HS-5 (cell line): ENCODE results near the gene SLC35B2.

Experiments
- DNase-seq: peaks from one replicate; pipeline ENCODE4 v3.0.0-alpha.2; 2012; ENCODE audit warnings: low read depth

The SLC35B2 gene

DNA sequence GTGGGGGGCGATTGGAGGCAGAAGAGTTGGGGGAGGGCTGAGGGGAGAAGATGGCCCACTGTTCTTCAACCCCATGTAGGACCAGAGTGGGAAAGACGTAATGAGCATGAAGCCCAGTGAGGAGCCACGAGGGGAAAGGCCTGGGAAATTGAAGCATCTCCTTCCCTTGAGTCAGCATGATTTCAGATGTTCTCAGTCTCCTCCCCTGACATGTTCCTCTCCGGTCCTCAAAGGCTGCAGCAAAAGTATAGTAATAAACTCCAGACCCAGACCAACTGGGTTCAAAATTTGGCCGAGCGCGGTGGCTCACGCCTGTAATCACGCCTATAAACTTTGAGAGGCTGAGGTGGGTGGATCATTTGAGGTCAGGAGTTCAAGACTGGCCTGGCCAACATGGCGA, 9.9 kb upstream of the SLC35B2 start:
- no peak for DNase-seq

DNA sequence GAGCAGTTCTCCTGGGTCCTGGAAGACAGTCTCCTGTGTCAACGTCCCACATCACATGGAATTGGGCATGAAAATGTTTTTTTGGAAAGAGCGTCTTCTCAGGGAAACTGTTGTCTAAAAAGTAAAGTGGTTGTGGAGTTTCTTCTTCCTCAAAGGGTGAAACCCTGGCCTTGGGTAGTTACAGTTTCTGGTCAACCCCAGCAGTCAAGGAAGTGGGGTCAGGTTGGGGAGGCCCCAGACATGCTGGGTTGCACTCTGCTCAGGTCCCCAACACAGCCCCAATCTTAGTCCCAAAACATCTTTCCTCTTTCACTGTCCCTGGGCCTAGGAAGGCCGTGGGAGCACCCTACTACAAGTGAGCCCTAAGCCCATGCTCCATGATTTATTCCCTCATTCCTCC, 9.0 kb upstream of the SLC35B2 start:
- no peak for DNase-seq

DNA sequence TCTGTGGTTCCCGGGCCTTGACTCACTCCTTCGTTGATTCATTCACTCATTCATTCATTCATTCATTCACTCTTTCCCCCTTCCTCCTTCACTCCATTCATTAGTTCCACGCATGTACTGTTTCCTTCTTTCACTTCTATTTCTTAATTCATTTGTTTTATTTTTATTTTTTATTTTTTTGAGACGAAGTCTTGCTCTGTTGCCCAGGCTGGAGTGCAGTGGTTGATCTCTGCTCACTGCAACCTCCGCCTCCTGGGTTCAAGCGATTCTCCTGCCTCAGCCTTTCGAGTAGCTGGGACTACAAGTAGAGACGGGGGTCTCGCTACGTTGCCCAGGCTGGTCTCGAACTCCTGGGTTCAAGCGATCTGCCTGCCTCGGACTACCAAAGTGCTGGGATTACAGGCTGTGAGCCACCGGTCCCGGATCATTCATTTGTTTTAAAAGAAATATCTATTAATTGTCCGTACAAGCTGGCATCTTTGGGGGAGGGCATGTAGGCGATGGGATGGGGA, 8.4 kb upstream of the SLC35B2 start:
- no peak for DNase-seq

DNA sequence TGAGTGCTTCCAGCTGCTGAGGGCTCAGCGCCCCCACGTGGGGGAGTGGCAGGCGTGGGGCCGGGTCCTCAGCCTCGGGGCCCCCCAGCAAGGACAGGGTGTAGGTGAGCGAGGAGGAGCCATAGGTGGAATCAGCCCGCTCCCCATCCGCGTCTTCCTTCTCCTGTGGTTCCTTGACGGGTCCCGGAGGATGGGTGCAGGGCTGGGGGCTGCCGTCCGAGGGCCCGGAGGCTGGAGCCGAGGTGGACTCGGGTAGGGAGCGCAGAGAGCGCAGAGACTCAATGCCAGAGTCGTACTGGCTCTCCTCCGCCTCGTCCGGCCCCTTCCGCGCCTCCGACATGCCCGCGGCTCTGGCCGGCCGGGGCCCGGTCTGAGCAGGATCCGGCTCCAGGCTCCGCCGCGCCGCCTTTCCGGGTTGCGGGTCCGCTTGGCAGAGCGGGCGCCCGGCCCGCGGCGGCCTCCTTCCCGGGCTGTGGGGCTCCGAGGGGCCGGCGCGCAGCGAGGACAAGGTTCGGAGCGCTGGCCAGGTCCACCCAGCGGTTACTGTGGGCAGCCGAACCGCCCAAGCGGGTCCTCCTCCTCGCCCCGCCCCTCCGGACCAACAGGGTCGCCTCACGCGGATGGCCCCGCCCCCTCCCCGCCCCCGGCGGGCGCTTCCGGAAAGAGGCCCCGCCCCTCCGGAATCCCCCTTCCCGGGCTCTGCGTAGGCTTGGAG, 7.8 kb upstream of the SLC35B2 start, which contains the start of gene NFKBIE:
Gene NFKBIE, minus strand, starts transcription at position 545 of the 715 bp plus-strand sequence. Its CDS starts 205 bp downstream, at position 340.
- DNase-seq = no peak

DNA sequence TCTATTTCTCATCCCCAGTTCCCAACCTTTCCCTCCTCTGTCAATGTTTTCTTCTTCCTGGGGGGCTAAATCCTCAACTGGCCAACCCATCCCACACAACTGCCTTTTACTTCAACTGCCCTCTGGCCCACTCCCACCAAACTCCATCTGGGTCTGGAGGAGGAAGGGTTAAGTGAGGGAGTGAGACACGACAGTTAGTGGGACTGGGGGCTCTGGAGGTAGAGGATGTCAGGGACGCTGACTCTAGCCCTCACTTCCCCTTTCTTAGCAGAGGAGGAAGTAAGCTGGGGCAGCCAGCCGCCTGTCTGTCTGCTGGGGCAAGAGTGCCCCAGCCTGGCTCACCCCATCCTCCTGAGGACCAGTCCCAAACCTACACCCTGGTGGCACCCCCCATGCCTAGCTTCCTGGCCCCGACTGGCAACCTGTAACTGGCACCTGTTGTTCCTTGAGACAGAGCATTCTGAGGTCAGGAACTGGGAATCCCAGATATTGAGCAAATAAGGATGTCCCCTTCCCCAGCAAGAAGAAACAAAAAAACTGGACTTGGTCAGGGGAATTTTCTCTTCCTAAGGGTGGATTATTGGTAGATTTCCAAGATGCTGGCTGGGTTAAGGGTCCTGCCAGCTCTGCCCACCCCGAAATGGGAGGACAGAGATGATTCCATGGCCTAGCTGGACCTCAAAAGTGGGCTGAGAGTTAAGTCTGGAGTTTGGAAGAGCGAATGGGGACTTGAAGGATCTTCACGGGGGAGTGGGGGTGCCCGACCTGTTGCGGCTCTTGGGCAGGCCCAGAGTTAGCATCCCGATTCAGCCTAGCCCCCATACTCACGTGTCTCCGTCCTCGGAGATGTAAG, 7.1 kb upstream of the SLC35B2 start:
- DNase-seq = no peak

DNA sequence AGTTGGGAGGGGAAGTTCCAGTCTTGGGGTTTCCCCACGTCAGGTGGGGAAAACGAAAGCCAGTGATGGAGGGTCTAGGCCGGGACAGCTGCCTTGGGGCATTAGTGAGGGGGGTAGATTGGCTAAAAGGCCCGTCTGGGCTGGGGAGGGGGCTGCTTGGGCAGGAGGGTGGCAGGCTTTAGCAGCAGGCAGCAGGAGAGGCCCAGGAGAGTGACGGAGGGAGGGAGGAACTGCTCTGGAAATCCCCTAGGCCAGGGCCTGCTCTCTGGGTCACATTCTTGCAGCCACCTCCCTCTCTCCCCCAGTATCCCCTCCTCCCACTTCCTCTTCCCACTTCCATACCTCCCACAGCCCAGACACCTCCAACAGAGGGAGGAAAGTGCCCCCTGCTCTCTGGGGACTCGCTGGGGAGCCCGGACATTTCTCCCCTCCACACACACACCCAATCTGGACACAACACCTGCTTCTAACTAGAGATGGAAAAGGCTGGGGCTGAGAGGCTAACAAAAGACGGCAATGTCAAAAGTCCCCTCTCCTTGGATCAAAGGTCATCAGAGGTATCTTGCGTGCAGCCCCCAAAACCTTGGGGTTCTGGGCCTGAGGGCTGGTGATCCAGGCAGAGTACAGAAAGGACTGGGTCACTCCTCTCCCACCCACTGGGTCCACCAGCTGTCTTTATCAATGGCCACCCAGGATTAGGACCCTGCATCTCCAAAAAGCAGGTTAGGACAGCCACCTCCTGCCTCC, 6.2 kb upstream of the SLC35B2 start:
- no peak for DNase-seq

DNA sequence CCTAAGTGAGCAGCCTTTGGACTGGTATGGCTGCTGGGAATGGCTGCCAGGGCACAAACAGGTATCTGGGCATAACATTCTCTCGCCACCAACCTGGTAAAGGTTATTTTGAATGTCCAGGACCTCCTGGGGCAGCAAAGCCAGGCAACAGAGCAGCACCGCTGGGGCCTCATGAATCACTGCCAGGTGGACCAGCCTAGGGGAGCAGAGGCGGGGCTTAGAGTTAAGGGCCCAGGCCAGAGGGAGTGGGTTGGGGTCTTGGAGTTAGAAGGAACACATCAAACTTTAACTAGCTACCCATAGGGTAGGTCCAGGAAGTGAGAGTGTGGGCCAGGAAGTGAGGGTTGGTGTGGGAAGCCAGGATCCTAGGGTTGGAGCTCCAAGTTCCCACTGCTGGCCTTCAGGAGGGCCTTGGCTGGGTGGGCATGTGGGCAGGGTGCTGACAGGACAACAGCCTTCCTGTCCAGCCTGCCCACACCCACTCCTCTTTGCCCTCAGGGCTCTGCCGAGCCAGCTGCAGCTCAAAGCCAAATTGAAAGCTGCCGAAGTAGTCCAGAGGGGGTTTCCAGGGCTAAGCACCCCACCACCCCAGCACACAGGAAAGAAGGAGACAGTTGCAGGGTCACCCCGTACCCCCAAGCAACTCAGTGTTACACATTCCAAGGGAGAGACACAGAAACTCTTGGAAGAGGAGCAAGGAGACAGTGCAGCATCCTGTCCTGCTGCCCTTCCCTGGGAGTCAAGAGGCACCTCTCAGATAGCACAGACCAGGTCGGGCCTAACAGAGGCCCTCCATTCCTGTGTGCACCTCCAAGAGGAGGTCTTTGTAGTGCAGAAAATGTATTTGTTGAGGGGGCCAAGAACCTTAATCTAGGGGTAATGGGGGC, 5.4 kb upstream of the SLC35B2 start:
- DNase-seq = no peak

DNA sequence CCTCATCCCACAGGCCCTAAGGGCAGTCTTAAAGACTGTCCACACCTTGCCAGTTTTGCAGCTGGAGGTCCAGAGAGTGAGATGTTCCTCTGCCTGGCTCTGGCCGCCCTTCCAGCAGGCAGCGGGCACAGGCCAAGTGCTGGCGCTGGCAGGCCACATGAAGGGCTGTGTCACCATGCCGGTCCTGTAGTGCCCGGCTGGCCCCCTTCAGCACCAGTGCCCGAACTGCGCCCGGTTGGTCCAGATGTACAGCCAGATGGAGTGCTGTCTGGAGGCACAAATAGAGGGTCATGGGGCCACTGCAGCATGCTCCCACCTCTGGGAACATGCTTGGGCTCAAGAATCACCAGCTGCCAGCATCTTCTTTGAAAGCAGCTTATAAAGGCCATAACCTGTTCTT, 4.3 kb upstream of the SLC35B2 start:
- no peak for DNase-seq

DNA sequence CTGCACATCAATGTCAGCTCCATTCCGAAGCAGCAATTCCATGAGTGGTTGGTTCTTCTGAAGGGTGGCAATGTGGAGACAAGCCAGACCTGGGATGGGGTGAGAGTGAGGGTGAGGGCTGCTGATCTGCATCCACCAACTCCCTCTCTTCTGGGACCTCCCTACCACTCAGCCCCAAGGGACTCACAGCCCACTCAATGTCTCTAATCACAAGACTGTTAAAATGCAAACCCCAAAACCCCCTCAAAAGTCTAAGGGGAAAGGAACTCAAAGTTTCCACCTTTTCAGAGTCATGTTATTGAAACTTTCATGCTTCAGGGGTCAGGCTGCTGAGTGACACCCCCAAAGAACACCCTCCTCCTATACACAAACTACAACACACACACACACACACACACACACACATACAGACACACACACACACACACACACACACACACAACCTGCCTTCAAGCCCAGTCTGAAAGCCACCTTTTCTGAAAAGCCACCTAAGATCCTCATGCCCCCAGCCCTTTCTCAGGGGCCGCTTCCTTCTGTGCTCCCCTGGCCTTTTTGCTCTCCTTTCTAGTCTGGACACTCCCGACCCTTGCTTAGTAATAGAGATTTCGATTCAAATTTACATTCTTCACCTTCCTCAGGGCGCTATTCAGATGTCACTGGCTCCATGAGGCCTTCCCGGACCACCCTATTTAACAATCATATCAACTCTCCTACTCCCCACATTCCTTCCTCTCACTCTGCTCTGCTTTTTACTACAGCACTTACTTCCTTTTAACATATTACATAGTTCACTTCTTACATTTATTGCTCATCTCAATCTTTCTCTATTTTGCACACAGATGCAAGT, 3.3 kb upstream of the SLC35B2 start:
- no peak for DNase-seq

DNA sequence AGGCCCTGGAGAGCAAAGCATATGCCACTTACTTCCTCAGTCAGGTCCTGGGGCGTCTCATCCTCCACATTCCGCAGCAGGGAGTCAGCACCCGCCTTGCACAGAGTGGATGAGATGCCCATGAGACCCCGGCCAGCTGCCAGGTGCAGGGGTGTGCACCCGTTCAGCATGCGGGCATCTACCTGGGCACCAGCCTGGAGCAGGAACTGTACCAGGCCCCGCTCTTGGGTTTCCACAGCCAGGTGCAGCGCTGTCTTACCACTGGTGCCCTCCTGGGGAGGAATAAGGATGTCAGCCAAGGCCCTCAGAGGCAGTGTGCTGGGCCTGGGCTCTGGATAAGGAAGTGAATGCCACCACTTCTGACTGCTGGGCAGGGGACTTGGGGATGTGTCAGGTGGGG, 2.7 kb upstream of the SLC35B2 start:
- DNase-seq = no peak

DNA sequence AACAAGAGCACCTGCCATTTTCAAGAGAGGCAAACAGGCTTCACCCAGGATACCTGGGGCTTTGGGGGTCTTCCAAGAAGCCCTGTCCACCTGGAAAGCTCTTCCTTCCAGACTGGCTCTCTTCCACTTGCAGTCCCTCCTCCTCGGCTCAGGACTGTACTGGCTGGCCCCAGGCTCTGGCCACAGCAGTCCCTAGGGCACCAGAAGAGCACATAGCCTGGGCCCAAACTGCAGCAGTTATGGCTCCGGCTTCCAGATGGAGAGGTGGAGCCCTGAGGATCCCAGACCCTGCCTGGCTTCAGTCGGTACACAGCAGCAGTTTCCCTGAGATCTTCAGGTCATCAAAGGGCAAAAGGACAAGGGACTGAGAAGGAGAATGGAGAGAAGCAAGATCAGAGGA, 1.6 kb upstream of the SLC35B2 start:
- DNase-seq = no peak

DNA sequence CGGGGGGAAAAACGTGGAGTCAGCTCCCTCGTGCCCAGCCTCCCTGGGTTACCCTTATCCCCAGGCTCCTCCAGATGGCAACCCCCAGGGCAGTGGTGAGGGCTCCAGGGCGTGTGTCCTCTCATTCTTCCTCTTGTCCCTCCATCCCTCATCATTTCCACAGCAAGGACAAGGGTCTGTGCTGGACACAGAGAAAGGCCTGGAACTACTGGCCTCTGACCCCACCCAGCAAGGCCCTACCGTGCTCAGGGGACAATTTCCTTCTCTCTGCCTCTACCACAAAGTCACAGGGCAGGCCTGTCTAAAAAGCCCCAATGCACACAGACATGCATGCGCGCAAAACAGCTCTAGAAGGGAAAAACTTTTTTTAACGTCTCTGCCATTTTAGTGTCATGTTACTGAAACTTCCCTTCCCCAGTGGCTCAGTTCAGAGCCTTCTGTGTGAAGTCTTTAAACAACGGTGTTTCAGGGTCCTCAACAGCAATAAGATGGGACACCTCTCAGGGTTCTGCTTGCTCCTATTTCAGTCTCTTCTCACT, 1.1 kb upstream of the SLC35B2 start:
- no peak for DNase-seq

DNA sequence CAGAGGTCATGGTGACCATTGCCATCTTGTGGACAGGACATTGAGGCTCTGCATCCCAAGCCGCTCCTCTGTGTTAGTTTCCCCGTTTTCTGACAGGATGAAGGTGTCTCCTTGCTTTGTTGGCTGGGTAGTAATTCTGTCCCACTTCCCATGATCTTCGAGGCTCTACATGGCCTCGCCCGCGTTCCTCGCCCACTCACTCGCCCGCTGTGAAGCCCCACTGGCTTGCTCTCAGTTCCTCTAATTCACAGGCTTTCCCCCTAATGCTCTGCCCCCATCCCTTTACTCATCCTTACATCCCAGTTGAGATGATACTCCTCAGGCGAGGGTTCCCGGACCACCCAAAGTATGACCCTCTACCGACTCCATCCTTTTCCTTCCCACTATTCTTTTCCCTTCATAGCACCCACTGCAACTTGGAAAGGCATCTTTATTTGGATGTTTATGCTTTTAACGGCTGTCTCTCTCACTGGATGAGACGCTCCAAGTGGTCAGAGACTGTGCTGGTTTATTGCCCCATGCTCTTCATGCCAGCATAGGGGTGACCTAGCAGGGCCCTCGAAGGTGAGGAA, 511 bp upstream of the SLC35B2 start:
- DNase-seq = no peak

DNA sequence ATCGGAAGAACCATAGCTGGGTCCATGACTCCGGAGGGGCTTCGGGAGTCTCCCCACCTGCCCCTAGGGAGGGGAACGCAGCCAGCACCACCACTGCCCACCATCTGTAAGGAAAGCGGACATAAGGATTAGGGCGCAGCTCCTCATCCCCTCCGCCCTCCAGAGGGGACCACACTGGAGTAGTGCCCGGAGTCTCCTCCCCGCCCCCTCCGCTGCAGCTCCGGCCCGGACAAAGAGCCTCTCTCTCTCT, 628 bp downstream of the SLC35B2 start:
- no peak for DNase-seq

DNA sequence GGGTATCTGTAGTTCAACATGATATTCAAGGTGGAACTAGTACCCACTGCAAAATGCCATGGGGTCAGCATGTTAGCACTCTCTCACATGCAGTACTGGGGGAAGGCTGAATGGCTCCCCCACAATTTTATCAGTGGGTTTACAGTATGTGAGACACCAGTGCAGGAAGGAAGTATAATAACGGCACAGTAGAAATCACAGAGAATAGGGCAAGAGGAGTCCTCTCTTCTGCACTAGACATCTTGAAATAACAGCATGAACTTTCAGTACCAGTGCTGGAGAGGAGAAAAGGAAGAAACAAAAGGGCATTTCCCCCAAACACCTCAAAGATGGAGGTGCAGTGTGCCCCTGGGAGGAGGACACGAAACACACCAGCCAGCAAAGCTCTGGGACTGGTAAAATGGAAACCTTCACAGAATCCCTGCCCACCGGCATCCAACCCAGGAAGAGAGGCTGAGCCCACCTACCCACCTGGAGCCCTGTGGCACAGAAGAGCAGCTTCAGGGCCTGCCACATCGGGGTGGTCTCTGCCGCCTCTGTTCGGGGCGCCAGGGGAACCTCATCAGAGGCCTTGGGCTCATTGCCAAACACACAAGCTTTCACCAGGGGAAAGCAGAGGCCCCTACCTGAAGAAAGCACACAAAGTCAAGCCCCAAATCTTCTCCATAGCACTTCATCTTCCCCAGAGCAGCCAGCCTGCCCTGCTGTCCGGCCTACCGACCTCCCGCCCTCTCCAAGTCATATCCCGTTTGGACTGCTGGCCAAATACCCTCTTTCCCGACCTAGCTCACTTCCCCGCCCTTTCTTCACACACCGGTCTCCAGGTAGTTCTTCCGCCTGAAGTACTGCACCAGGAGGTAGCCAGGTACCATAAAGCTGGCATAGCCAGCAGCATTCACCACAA, 1.2 kb downstream of the SLC35B2 start:
- no peak for DNase-seq

DNA sequence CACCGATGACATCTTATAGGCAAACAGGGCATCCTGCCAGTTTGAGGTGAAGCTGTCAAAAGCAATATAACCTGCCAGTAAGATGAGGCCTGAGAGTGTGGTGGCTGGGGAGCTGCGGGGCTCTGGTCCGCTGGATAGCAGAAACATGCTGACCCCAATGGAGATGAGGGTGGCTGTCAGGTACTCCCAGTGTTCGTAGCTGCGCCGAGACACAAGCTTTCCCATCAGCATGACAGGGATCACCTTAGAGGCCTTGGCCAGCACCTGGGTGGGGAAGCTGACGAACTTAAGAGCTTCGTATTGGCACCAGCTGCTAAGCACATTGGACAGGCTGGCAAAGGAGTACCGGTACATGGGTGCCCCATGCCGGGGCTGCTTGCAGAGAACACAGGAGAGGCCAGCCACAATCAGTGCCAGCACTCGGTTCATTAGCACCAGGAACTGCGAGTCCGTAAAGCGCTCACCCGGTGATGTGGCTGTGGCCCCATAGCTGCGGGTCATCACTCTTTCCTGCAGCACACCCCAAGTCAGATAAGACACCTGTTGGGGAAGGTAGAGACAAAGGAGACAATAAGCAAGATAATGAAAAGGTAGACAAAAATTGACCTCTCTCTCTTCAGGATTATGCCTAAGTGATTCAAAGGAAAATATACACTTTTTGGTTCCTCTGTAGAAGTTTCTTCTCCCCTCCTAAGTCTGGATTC, 2.1 kb downstream of the SLC35B2 start:
- DNase-seq = no peak

DNA sequence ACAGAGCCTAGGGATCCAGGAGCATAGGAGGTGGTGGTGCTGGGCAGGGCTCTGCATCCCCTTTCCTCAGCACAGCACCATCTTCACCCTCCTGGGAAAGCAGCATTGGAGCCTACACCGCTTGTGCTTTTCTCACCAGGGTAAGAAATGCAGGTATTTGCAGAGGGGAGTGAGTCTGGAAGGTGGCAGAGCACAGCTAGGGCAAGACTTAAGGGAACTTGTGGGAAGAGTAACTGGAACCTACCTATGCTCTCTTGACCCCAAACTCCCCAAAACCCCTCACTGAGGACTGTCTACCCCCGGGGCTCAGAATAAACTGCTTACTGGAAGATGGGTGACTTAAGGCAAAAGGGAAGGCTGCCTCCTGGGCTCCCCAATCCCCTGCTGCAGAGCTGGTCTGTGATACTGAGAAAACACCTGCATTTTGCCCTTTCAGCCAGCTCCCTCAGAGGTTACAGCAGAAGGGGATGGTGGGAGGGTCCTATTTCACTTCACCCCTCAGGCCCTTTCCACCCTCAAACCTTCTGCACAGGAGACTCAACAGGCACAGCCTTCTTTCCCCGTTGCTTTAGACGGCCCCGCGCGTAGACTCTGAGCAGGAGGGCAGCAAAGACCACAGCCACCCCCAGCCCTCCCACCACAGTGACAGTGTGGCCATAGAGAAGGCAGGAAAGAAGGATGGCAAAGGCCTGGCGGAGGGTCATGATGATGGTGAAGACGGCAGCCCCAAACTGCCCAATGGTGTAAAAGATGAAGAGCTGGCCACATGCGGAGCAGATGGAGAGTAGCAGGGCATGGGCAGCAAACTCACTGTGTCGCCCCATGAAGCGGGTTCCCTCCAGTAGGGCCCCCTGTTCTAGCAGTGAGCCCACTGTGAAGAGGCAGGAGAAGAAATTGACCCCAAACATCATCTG, 2.9 kb downstream of the SLC35B2 start:
- no peak for DNase-seq
